Breast epithelium (tissue), 3 donors: Measurements from ENCODE around the gene BEAN1.
A peak's percentile ranks its signal among the peaks of the same experiment; 100 is the strongest.

Source experiments
- POLR2A ChIP-seq: fragments of 450-650 bp; IDR thresholded peaks from one replicate; pipeline ENCODE4 v1.6.1; 2016; ENCODE audit warnings: antibody characterized with exemption, mild to moderate bottlenecking, moderate library complexity
- POLR2AphosphoS5 ChIP-seq, 3 donors: sonication (generic); formaldehyde crosslinking; IDR thresholded peaks; one replicate each; pipeline ENCODE4 v1.6.1; 2017; ENCODE audit warnings: antibody characterized with exemption in 3 of 3
- TF ChIP-seq, protein P1 (sequence below), 3 donors: fragments of 450-650 bp; IDR thresholded peaks; one replicate each; pipeline ENCODE4 v1.5.1; 2016 to 2017; ENCODE audit warnings: antibody characterized with exemption in 3 of 3, mild to moderate bottlenecking in 3 of 3, moderate library complexity in 3 of 3

- no peak for TF ChIP-seq POLR2A
- TF ChIP-seq POLR2AphosphoS5 (IDR thresholded peaks at IDR 0.05) = peak in 1 of 3 donors; percentile 7
- TF ChIP-seq, protein P1, sequence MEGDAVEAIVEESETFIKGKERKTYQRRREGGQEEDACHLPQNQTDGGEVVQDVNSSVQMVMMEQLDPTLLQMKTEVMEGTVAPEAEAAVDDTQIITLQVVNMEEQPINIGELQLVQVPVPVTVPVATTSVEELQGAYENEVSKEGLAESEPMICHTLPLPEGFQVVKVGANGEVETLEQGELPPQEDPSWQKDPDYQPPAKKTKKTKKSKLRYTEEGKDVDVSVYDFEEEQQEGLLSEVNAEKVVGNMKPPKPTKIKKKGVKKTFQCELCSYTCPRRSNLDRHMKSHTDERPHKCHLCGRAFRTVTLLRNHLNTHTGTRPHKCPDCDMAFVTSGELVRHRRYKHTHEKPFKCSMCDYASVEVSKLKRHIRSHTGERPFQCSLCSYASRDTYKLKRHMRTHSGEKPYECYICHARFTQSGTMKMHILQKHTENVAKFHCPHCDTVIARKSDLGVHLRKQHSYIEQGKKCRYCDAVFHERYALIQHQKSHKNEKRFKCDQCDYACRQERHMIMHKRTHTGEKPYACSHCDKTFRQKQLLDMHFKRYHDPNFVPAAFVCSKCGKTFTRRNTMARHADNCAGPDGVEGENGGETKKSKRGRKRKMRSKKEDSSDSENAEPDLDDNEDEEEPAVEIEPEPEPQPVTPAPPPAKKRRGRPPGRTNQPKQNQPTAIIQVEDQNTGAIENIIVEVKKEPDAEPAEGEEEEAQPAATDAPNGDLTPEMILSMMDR (IDR thresholded peaks at IDR 0.05) = peak; percentile 89 to 96 (median 90)
Observed at GRCh38 chr16:66406534-66407221, 20.4 kb upstream of the BEAN1 start.
